HEK293 (cell line): ENCODE data around the gene HOXD11.

ENCODE experiments used
- CTCF ChIA-PET: fragments of 350-600 bp; formaldehyde crosslinking; extraction: SDS; loops from one replicate; lab custom pipeline; 2021; ENCODE audit warnings: antibody characterized with exemption; lab: Yijun Ruan, JAX
- POLR2A ChIA-PET: fragments of 300-600 bp; formaldehyde crosslinking; extraction: SDS; loops from one replicate; lab custom pipeline; 2020; ENCODE audit warnings: antibody characterized with exemption, inconsistent platforms; lab: Yijun Ruan, JAX
- H3K27ac ChIP-seq: fragments of 200-500 bp; sonication (Bioruptor generic); 2 replicates; pipeline ENCODE4 v1.5.1; 2014; ENCODE audit warnings: low read depth, low read length, control low read depth, inconsistent platforms; ENCODE audit errors: extremely low read depth
- H3K36me3 ChIP-seq, 2 experiments: fragments of 200-500 bp in 1 of 2; sonication (Bioruptor generic) in 1 of 2; 1 replicate in 1 of 2; 2 replicates in 1 of 2; pipeline ENCODE4 v1.5.1; 2014 to 2017; ENCODE audit warnings: inconsistent platforms in 2 of 2, low read length in 2 of 2; ENCODE audit not compliant: control insufficient read depth in 2 of 2, insufficient read depth in 1 of 2
- H3K4me1 ChIP-seq: fragments of 200-500 bp; sonication (Bioruptor generic); 2 replicates; pipeline ENCODE4 v1.5.1; 2014; ENCODE audit warnings: mild to moderate bottlenecking, low read length, inconsistent platforms; ENCODE audit not compliant: control insufficient read depth, insufficient read depth
- H3K4me3 ChIP-seq: 2 replicates; pipeline ENCODE4 v1.5.1; 2011; ENCODE audit warnings: low read depth, mild to moderate bottlenecking, control low read depth, low read length, moderate library complexity
- H3K9me3 ChIP-seq: fragments of 200-500 bp; sonication (Bioruptor generic); 2 replicates; pipeline ENCODE4 v1.5.1; 2014; ENCODE audit warnings: low read depth, low read length, inconsistent platforms; ENCODE audit not compliant: control insufficient read depth, insufficient read depth
- EGR2 ChIP-seq: fragments of 450-650 bp; formaldehyde crosslinking; IDR thresholded peaks from 2 replicates; pipeline ENCODE4 v1.5.1; 2016; ENCODE audit warnings: low read depth, missing biosample characterization, missing genetic modification characterization
- FEZF1 ChIP-seq: fragments of 450-650 bp; formaldehyde crosslinking; IDR thresholded peaks from 2 replicates; pipeline ENCODE4 v1.5.1; 2016; ENCODE audit warnings: missing biosample characterization, missing genetic modification characterization
- TCF7L2 ChIP-seq: IDR thresholded peaks from 2 replicates; pipeline ENCODE4 v1.6.1; 2011; ENCODE audit warnings: low read depth, mild to moderate bottlenecking, inconsistent platforms, low read length, moderate library complexity, borderline replicate concordance
- ZNF202 ChIP-seq: fragments of 450-650 bp; formaldehyde crosslinking; IDR thresholded peaks from 2 replicates; pipeline ENCODE4 v1.5.1; 2016; ENCODE audit warnings: missing biosample characterization, missing genetic modification characterization, borderline replicate concordance
- ZNF350 ChIP-seq: fragments of 450-650 bp; formaldehyde crosslinking; IDR thresholded peaks from 2 replicates; pipeline ENCODE4 v1.5.0; 2017; ENCODE audit warnings: missing biosample characterization, mild to moderate bottlenecking, missing genetic modification characterization
- ZNF514 ChIP-seq: fragments of 450-650 bp; formaldehyde crosslinking; IDR thresholded peaks from 2 replicates; pipeline ENCODE4 v1.5.1; 2016; ENCODE audit warnings: missing biosample characterization, missing genetic modification characterization
- ZNF521 ChIP-seq: fragments of 450-650 bp; formaldehyde crosslinking; IDR thresholded peaks from 2 replicates; pipeline ENCODE4 v1.5.1; 2017; ENCODE audit warnings: missing biosample characterization, mild to moderate bottlenecking, missing genetic modification characterization
- ZNF624 ChIP-seq: fragments of 450-650 bp; formaldehyde crosslinking; IDR thresholded peaks from 2 replicates; pipeline ENCODE4 v1.5.1; 2017; ENCODE audit warnings: missing biosample characterization, missing genetic modification characterization
- ZNF792 ChIP-seq: fragments of 450-650 bp; formaldehyde crosslinking; IDR thresholded peaks from 2 replicates; pipeline ENCODE4 v1.5.1; 2016; ENCODE audit warnings: missing biosample characterization, missing genetic modification characterization
- TF ChIP-seq, protein P1 (sequence below): fragments of 450-650 bp; formaldehyde crosslinking; conservative IDR thresholded peaks from 2 replicates; pipeline ENCODE4 v1.5.1; 2016; ENCODE audit warnings: low read depth, missing biosample characterization, missing genetic modification characterization
- TF ChIP-seq, protein P2 (sequence below): fragments of 450-650 bp; formaldehyde crosslinking; IDR thresholded peaks from 2 replicates; pipeline ENCODE4 v1.5.1; 2016; ENCODE audit warnings: missing biosample characterization, missing genetic modification characterization
- TF ChIP-seq, protein P3 (sequence below): fragments of 450-650 bp; formaldehyde crosslinking; IDR thresholded peaks from 2 replicates; pipeline ENCODE4 v1.5.1; 2016; ENCODE audit warnings: missing biosample characterization, missing genetic modification characterization, borderline replicate concordance
- TF ChIP-seq, protein P4 (sequence below): fragments of 450-650 bp; formaldehyde crosslinking; IDR thresholded peaks from 2 replicates; pipeline ENCODE4 v1.5.1; 2016; ENCODE audit warnings: missing biosample characterization, missing genetic modification characterization
- TF ChIP-seq, protein P5 (sequence below): fragments of 450-650 bp; formaldehyde crosslinking; IDR thresholded peaks from 2 replicates; pipeline ENCODE4 v1.5.1; 2016; ENCODE audit warnings: missing biosample characterization, missing genetic modification characterization, borderline replicate concordance

The HOXD11 gene

DNA sequence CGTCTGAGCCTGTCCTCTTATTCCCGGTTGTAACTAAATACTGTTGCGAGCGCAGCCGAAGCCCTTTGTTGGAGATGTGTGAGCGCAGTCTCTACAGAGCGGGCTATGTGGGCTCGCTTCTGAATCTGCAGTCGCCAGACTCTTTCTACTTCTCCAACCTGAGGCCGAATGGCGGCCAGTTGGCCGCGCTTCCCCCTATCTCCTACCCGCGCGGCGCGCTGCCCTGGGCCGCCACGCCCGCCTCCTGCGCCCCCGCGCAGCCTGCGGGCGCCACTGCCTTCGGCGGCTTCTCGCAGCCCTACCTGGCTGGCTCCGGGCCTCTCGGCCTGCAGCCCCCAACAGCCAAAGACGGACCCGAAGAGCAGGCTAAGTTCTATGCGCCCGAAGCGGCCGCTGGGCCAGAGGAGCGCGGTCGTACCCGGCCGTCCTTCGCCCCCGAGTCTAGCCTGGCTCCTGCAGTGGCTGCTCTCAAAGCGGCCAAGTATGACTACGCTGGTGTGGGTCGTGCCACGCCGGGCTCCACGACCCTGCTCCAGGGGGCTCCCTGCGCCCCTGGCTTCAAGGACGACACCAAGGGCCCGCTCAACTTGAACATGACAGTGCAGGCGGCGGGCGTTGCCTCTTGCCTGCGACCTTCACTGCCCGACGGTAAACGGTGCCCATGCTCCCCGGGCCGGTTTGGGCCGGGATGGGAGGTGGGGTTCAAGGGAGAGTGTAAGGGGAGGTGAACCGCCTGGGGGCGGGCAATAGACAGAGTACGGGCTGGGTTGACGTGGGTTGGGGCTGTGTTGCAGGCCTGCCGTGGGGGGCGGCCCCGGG is 7.1 kb upstream of the HOXD11 start, which contains the start of gene HOXD12:
Gene HOXD12, plus strand, starts transcription at position 68 of the 819 bp plus-strand sequence. Its CDS starts 7 bp downstream, at position 75.
- no peaks in the 10 kb centered on the region for H3K9me3 ChIP-seq
- peaks cover 10% of the 10 kb centered on the region for H3K4me1 ChIP-seq
- 0 out of 2 replicates have a peak, but pooled peaks have one; percentile 58 for TF ChIP-seq ZNF202 (tag by site-specific recombination)
- no peak for TF ChIP-seq ZNF624 (tag by site-specific recombination)
- H3K36me3 ChIP-seq = peaks cover 0 to 8% of the 10 kb centered on the region in 2 experiments; a peak in 1 of 3 replicates
- H3K27ac ChIP-seq = no peak within 1 kb of the TSS
- H3K4me3 ChIP-seq = no peak within 1 kb of the TSS
- POLR2A ChIA-PET = no interaction called here
- CTCF ChIA-PET = interaction anchor here (0.8 kb wide), 1 partner anchor 20 kb away, joined by 5 read pairs; no protein-coding TSS in a partner anchor

DNA sequence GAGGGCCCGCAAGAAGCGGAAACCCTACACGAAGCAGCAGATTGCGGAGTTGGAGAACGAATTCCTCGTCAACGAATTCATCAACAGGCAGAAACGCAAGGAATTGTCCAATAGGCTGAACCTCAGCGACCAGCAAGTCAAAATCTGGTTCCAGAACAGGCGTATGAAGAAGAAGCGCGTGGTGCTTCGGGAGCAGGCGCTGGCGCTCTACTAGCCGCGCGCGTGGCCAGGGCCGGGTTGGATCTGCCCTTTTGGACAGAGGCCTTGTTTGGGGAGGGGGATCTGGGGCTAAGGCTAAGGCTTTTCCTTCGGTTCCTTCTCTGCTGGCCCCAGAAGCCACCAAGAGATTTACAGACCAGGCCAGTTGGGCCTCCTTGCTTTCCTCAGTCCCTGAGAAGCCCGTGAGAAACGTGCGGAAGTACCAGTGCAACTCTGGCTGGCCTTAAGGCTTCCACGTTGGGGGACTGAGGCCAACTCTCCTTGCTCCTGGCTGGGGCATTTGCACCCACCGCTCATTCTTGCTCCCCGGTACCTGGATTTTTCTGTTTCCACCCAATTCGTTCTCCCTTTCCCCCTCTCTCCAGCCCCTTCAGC is 6.4 kb upstream of the HOXD11 start:
- no peak overlapping the region for H3K27ac ChIP-seq
- peaks cover 0 to 1% of the 10 kb centered on the region in 2 experiments; a peak in 1 of 3 replicates for H3K36me3 ChIP-seq
- no peak overlapping the region for H3K4me3 ChIP-seq
- H3K4me1 ChIP-seq = peaks cover 10% of the 10 kb centered on the region
- CTCF ChIA-PET = interaction anchor here (1.6 kb wide), 1 partner anchor 552 kb away, joined by 6 read pairs; no protein-coding TSS in a partner anchor
- POLR2A ChIA-PET = no interaction called here
- no peak for TF ChIP-seq TCF7L2
- TF ChIP-seq FEZF1 (tag by site-specific recombination) = no peak
- TF ChIP-seq, protein P1, sequence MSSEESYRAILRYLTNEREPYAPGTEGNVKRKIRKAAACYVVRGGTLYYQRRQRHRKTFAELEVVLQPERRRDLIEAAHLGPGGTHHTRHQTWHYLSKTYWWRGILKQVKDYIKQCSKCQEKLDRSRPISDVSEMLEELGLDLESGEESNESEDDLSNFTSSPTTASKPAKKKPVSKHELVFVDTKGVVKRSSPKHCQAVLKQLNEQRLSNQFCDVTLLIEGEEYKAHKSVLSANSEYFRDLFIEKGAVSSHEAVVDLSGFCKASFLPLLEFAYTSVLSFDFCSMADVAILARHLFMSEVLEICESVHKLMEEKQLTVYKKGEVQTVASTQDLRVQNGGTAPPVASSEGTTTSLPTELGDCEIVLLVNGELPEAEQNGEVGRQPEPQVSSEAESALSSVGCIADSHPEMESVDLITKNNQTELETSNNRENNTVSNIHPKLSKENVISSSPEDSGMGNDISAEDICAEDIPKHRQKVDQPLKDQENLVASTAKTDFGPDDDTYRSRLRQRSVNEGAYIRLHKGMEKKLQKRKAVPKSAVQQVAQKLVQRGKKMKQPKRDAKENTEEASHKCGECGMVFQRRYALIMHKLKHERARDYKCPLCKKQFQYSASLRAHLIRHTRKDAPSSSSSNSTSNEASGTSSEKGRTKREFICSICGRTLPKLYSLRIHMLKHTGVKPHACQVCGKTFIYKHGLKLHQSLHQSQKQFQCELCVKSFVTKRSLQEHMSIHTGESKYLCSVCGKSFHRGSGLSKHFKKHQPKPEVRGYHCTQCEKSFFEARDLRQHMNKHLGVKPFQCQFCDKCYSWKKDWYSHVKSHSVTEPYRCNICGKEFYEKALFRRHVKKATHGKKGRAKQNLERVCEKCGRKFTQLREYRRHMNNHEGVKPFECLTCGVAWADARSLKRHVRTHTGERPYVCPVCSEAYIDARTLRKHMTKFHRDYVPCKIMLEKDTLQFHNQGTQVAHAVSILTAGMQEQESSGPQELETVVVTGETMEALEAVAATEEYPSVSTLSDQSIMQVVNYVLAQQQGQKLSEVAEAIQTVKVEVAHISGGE (tag by site-specific recombination) = no peak
- TF ChIP-seq, protein P2, sequence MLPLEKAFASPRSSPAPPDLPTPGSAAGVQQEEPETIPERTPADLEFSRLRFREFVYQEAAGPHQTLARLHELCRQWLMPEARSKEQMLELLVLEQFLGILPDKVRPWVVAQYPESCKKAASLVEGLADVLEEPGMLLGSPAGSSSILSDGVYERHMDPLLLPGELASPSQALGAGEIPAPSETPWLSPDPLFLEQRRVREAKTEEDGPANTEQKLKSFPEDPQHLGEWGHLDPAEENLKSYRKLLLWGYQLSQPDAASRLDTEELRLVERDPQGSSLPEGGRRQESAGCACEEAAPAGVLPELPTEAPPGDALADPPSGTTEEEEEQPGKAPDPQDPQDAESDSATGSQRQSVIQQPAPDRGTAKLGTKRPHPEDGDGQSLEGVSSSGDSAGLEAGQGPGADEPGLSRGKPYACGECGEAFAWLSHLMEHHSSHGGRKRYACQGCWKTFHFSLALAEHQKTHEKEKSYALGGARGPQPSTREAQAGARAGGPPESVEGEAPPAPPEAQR (tag by site-specific recombination) = no peak
- TF ChIP-seq, protein P3, sequence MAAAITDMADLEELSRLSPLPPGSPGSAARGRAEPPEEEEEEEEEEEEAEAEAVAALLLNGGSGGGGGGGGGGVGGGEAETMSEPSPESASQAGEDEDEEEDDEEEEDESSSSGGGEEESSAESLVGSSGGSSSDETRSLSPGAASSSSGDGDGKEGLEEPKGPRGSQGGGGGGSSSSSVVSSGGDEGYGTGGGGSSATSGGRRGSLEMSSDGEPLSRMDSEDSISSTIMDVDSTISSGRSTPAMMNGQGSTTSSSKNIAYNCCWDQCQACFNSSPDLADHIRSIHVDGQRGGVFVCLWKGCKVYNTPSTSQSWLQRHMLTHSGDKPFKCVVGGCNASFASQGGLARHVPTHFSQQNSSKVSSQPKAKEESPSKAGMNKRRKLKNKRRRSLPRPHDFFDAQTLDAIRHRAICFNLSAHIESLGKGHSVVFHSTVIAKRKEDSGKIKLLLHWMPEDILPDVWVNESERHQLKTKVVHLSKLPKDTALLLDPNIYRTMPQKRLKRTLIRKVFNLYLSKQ = no peak
- TF ChIP-seq, protein P4, sequence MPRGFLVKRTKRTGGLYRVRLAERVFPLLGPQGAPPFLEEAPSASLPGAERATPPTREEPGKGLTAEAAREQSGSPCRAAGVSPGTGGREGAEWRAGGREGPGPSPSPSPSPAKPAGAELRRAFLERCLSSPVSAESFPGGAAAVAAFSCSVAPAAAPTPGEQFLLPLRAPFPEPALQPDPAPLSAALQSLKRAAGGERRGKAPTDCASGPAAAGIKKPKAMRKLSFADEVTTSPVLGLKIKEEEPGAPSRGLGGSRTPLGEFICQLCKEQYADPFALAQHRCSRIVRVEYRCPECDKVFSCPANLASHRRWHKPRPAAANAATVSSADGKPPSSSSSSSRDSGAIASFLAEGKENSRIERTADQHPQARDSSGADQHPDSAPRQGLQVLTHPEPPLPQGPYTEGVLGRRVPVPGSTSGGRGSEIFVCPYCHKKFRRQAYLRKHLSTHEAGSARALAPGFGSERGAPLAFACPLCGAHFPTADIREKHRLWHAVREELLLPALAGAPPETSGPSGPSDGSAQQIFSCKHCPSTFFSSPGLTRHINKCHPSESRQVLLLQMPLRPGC = no peak
- no peak for TF ChIP-seq EGR2
- TF ChIP-seq, protein P5, sequence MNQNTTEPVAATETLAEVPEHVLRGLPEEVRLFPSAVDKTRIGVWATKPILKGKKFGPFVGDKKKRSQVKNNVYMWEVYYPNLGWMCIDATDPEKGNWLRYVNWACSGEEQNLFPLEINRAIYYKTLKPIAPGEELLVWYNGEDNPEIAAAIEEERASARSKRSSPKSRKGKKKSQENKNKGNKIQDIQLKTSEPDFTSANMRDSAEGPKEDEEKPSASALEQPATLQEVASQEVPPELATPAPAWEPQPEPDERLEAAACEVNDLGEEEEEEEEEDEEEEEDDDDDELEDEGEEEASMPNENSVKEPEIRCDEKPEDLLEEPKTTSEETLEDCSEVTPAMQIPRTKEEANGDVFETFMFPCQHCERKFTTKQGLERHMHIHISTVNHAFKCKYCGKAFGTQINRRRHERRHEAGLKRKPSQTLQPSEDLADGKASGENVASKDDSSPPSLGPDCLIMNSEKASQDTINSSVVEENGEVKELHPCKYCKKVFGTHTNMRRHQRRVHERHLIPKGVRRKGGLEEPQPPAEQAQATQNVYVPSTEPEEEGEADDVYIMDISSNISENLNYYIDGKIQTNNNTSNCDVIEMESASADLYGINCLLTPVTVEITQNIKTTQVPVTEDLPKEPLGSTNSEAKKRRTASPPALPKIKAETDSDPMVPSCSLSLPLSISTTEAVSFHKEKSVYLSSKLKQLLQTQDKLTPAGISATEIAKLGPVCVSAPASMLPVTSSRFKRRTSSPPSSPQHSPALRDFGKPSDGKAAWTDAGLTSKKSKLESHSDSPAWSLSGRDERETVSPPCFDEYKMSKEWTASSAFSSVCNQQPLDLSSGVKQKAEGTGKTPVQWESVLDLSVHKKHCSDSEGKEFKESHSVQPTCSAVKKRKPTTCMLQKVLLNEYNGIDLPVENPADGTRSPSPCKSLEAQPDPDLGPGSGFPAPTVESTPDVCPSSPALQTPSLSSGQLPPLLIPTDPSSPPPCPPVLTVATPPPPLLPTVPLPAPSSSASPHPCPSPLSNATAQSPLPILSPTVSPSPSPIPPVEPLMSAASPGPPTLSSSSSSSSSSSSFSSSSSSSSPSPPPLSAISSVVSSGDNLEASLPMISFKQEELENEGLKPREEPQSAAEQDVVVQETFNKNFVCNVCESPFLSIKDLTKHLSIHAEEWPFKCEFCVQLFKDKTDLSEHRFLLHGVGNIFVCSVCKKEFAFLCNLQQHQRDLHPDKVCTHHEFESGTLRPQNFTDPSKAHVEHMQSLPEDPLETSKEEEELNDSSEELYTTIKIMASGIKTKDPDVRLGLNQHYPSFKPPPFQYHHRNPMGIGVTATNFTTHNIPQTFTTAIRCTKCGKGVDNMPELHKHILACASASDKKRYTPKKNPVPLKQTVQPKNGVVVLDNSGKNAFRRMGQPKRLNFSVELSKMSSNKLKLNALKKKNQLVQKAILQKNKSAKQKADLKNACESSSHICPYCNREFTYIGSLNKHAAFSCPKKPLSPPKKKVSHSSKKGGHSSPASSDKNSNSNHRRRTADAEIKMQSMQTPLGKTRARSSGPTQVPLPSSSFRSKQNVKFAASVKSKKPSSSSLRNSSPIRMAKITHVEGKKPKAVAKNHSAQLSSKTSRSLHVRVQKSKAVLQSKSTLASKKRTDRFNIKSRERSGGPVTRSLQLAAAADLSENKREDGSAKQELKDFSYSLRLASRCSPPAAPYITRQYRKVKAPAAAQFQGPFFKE (tag by site-specific recombination) = no peak
- TF ChIP-seq ZNF521 (tag by site-specific recombination) = no peak
- no peak for TF ChIP-seq ZNF792 (tag by site-specific recombination)
- no peak for TF ChIP-seq ZNF350
- no peak for TF ChIP-seq ZNF514 (tag by site-specific recombination)
- no peaks in the 10 kb centered on the region for H3K9me3 ChIP-seq
